Measurements from ENCODE around the gene CFAP57.

CFAP57 gene

DNA sequence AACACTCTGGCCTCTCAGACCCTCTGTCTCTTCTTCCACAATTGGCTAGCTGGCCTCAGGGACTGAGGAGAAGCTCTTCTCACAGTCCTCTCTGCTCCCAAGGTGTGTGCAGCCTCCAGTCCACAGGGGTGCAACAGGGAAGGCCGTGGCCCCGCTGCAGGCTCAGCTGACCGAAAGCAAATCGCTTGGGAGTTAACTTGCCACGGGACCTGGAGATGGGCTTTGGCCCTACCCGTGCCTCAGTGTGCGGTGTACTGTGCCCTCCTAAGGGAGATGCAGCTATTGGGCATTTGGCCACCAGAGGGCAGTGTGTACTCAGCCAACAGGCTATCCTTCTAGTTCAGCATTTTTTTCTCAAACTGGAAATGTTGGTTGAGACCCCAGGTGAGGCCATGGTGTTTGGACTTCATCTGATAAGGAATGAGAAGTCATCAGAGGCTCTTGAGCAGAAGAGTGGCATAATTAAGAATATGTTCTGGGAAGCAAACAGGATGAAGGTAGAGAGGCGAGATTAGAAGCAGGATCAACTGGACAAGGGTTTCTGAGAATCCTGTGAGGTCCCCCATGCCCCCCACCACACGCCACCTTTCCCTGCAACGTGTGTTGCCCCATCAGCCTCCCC is 55.1 kb downstream of the CFAP57 start:
- no peak for DNase-seq (ENCODE audit: low read depth)

DNA sequence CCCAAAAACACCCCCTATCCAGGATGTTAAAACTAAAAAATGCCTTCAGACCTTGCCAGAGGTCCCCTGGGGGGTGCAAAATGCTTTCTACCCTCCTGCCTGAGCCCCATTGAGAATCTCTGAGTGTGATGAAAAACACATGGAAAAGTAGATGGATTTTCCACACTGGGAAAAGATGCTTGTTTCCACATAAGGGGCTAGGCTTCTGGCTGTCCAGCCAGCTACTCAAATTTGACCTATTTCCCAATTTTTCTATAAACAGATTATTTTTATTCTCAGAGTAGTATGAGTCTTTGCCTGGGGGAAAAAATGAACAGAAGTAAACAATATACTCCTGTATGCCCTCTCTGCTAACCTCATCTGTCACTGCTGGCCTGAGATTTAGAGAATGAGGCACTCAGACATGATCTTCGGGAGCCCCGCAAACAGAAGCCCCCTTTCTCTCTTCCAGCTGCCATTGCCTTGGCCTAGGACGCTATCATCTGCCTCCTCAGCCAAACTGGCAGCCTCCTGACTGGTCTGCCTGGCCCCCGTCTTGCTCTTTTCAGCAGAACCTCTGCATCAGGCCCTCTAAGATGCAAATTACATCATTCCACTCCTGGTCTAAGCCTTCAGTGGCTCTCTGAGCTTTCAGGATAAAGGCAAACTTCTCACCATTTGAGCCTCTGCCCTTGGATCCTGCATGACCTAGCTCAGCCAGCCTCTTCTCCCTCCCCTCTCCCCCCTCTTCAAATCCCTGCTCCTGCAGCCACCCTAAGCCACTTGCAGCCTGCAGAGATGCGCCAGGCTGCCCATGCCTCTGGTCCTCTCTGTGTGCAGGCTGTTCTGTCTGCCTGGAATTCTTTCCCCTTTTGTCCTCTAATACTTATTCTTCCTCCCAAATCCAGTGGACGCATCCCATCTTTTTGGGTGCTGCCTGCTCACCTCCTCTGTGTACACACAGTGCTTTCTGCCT is 58.0 kb downstream of the CFAP57 start:
- DNase-seq (ENCODE audit: low read depth) = no peak

DNA sequence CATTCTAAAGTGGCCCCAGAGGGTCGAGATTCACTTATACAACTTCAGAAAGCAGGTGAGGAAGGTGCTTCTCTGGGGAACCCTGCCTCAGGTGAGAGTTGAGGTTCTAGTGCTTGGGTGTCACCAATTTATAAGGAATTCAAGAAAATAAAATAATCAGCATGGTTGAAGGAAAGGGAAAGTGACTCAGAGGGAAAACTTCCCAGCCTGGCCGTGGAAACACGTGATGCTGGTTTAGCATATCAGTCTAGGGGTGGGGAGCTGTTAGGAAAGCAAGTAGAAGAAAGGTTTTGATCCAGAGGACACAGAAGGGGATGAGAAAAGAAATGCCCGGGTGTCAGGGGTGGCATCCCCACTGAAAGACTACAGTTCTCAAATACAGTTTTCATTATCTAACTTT is 59.9 kb downstream of the CFAP57 start:
- no peak for DNase-seq (ENCODE audit: low read depth)

DNA sequence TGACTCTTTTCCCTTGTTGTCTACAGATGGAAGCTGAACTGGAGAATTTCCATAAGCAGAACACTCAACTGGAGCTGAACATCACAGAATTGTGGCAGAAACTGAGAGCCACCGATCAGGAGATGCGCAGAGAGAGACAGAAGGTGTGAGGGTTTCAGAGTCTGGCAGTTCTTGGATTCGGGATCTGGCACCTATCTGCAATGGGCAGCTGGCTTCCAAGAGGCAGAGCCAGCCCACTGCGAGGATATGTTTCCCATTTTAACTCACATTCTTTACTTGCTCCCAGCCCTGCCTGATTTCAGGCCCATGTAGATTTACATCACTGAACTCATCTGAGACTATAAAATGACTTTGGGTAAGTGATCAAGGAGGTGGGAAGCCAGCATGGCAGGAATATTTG is 60.4 kb downstream of the CFAP57 start:
- DNase-seq (ENCODE audit: low read depth) = no peak

DNA sequence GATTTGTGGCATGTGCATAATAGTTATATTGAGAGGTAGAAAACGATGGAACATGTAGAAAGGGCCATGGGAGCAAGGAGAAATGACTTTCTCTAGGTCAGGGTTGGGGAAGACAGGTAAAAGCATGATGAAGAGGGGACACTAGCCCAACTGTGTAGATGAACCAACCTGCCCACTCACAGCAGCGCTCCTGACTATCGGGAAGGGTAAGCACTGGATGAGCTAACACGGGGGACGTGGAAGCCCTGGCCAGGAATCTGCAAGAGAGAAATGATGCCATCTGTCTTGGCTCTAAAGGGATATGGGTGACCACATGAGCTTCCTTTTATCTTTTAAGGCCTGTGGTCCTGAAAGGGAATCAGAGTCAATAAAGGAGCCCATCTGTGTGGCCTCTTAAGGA is 61.5 kb downstream of the CFAP57 start:
- DNase-seq (ENCODE audit: low read depth) = no peak

DNA sequence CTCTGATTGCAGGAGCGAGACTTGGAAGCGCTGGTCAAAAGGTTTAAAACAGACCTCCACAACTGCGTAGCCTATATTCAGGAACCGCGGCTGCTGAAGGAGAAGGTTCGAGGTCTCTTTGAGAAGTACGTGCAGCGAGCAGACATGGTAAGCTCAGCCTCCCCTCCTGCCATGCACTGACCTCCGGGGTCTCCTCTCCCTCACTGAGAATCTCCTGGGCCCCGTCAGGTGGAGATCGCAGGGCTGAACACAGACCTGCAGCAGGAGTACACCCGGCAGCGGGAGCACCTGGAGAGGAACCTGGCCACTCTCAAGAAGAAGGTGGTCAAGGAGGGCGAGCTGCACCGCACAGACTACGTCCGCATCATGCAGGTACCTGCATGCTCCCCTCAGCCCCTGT is 62.1 kb downstream of the CFAP57 start:
- no peak for DNase-seq (ENCODE audit: low read depth)

DNA sequence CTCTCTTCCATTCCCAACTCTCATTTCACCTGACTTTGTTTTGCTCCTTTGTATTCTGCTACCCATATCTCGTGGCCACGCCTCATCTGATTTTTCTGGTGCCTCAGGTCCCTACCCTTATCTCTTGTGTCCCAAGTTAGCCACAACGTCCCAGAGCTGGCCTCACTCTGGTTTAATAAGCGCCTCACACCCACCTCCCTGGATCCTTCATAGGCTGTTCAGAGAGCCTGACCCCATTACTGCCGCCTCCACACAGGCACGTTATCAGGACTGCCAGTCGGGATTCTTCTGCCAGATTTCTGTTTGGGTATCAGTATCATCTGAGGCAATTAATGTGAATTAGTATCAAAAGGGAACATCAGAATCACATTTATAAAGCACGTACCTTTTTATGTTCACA is 62.9 kb downstream of the CFAP57 start:
- DNase-seq (ENCODE audit: low read depth) = no peak

DNA sequence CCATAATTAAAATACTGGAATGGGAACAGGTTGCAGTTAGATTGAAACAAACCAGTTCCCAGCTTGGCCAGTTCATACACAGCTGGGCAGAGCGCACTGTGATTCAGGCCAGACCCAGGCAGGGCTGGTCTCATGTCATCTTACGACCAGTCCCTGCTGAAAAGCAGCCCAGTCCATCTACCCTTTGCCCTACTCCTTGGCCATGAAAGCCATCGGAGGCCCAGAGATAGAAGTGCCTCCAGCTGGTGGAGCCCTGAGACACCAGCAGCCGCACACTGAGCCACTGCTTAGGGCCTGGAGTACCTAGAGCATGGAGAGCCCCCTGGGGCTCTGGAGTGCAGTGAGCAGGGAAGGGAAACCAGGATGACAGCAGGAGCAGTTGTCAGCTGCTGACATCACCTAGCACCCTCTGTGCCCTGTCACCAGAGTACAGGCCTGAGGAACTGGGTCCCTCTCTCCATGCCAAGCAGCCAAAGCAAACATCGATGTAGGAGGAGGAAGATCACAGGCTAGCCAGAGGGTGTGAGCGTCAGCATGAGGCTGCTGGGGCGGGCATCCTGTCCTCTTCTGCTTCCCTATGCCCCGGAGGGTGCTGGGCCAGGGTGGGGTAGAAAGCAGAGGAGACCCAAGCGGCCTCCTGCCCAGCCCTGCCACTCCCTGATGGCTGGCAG is 63.5 kb downstream of the CFAP57 start:
- no peak for DNase-seq (ENCODE audit: low read depth)

DNA sequence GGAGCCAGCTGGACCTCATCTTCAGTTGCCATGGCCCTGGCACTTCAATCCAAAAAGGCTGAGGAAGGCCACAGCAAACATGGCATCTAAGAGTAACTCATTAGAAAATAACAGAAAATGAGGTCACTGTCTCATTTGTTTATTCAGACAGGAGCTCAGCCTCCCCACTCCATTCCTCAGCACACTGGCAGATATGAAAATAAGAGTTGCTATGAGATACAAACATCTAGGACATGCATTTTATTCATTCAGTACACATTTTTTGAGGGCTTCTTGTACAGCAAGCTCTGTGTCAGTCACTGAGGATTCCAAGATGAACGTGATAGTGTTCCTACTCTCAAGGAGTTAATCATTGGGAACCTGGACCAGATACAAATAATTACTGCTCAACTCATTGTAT is 65.0 kb downstream of the CFAP57 start:
- DNase-seq (ENCODE audit: low read depth) = no peak

DNA sequence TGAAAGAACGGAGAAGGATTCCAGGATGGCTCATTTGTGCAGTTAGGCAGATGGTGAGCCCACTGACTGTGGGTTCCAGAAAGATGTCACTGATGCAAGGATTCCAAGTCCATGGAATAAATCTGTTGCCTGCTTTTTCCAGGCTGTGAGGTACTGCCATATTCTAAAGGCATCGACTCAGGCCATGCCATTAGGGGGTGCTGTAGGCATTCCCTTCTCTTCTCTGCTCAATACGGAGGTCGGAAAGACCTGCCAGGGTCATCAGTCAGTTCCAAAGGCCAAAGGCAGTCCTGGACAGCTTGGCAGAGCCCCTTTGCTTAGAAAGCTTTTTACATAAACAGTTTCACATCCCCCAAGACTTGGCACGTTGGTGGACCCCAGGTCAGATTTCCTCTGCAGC is 66.0 kb downstream of the CFAP57 start:
- no peak for DNase-seq (ENCODE audit: low read depth)

DNA sequence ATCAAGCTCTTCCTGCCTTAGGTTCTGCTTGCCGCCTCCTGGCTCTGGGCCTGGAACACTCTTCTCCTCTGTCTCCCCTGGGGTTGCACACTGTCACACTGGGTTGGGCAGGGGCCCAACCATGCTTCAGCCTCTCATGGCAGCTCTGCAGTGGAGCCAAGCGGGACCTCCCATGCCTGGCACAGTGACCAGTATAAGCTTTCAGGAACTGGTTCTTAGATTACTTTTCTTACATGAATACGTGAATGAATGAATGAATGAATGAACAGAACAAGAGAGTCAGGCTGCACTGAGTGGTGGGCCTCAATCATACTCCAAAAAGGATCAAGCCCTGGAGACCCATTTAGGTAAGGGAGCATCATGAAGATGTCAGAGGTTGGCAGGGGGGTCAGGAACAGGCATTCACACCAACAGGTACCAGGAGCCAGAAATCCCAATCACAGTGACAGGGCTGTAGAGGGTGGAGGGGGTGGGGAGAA is 66.9 kb downstream of the CFAP57 start:
- no peak for DNase-seq (ENCODE audit: low read depth)

DNA sequence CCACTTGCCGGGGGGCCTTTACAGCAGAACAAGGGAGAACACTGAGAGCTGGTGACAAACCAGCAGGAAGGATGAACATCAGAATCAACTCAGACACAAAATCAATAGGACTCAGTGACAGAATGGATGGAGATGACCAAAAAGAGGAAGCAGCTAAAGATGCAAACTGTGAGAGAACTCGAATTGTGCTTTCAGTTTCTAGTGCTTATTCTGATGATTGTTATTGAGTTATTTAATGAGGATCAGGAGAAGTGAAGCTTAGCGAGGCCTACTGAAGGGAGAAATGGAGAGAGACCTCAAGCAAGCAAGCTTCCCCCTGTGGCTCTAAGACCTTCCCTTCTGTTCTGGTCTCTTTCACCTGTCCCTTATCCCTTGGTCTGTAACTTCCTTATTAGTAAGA is 67.4 kb downstream of the CFAP57 start:
- DNase-seq (ENCODE audit: low read depth) = no peak

DNA sequence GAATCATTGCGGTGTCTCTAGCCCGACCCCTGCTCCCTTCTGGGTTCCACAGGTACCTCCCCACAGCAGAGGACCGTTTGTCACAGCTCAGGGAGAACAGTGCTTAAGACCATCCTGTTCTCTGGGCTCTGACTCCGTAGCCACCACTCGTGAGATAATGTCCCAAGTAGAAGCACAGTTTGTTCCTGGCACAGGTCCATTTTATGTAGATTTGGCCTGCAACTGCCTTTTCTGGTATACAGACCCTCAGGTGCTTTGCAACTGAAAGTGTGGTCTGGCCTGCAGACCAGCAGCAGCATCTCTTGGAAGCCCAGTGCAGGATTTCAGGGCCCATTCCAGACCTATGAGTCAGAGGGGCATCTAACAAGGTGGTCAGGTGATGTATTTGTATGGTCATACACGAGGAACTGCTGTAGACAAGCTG is 69.3 kb downstream of the CFAP57 start:
- DNase-seq (ENCODE audit: low read depth) = no peak

DNA sequence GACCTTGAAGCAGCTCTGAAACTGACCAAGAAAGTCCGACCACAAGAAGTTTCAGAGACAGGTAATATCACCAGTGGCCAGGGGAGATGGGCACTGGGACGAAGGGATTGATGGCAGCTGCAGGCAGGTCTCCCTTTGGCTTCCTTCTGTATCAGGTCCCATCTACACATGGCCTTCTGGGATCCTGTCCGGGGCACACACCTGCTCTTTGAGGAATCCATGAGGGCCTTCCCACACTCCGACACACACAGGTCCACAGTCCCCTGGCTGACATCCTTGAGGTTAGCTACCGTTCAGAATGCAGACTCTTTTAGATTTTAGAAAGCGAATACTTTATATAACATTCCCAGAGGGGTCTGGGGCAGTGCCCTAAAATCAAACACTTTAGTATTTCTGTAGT is 71.2 kb downstream of the CFAP57 start:
- DNase-seq (ENCODE audit: low read depth) = no peak

DNA sequence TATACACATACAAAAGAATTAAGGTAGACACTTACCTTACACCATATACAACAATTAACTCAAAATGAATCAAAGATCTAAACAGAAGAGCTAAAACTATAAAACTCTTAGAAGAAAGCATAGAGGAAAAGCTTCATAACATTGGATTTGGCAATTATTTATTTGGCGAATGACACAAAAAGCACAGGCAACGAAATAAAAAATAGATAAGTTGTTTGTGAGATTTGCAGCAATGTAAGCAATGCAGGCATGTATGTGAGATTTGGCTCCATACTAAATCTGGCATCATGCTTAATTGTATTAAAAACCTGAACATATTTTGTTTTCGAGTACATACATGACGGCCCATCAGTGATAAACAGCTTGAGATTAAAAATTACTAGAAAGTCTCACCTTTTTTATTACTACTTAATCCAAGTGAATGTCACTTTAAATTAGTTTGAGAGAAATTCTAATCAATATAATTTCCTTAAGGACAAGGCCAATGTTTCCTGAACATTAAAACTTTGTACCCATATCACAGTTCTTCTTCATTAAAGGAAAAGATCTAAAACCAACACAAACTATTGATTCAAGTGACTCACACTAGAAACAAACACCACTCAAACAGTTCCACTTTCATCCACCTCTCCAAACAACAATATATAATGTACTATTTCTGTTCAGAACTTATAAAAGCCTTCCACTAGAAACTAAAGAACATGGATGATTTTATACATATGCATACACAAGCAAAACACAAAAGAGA is 74.5 kb downstream of the CFAP57 start:
- no peak for DNase-seq (ENCODE audit: low read depth)

DNA sequence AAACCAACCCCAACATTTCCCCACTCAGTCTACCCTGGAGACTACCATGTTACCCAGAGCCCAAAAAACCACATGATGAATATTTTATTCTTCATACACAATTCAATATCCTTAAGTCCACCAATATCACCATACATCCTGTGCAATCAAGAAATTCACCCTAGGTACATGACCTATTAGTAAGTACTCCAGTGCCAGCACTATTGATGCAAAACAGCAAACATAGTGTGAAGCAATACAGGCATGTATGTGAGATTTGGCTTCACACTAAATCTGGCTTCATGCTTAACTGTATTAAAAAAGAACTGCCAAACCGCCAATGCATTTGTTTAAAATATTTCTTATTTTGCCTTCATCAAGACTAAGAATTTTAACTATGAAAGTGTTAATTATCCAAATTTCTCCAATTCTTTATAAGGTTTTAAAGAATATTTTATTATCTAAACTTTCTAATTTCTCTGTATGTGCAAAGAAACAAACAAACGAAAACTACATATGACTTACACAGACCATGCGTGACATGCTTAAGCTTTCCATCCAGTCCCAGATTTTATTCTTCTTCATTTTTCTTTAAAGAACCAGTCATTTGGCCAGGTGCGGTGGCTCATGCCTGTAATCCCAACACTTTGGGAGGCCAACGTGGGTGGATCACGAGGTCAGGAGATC is 75.3 kb downstream of the CFAP57 start:
- no peak for DNase-seq (ENCODE audit: low read depth)

DNA sequence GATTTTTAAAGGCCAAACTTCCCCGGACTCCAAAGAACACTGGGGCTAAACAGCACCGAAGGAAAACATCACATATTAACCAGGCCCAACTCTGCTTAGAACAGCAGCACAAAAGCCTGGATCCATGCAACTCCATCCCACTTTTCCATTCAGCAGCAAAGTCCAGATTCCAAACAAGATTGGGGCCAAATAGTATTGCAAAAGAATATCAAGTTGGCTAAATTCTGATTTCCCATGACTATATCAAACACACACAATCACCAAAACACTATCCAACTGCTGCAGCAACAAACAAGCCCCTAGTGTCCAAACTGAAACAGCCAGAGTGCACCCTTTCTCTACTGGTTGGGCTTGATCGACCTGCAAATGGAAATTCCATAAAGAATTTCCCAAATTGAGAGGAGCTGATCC is 78.2 kb downstream of the CFAP57 start:
- DNase-seq (ENCODE audit: low read depth) = no peak

DNA sequence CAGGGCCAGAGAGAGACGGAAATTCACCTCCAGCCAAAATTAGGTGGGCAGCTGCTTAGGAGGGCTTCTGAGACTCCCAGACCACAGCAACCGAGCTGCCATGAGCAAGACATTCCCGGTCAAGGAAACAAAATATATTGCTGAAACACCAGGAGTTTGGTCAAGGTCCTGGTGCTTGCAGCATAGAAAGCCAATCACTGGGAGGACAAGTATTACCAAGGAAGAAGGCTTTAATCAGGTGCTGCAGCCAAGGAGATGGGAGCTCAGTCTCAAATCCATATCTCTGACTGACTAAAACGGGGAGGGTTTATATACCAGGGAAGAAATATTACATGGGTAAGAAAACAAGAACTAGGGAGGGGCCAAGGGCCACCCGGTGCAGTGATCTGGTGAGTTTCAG is 78.9 kb downstream of the CFAP57 start:
- DNase-seq (ENCODE audit: low read depth) = no peak

DNA sequence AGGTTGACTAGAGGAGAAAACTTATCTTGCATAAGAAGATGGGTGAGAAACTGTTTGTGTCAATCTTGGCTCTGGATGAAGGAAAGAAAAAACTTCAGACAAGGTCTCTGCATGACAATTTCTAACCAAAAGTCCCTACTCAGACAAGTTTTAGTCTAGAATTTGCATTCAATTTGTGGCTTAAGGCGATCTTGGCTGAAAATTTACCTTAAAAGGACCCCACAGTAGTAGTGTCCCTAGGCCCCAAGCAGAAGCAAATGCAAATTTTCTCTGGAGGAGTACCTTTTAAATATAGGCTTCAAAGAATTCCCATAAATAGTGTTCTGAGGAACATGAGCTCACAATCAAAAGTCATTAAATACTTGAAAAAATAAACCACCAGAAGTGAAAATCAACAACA is 80.1 kb downstream of the CFAP57 start:
- DNase-seq (ENCODE audit: low read depth) = no peak

DNA sequence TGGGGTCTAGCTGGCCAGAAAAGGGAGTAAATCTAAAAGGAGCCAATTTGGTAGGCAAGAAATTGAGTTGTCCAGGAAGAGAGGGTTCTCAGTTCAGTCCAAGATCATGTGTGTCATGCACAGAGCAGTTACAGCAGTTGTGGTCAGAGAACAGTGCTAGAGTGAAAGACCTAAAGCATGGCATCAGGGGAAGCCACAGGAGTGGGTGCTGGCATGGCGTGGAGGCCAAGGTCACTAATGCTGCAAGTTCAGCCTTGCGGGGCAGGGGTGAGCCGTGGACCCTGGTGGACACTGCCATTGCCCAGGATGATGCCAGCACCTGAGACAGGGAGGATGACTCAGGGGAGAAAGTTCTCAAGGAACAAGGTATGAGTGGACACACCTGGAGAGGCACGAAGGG is 81.0 kb downstream of the CFAP57 start:
- DNase-seq (ENCODE audit: low read depth) = no peak

DNA sequence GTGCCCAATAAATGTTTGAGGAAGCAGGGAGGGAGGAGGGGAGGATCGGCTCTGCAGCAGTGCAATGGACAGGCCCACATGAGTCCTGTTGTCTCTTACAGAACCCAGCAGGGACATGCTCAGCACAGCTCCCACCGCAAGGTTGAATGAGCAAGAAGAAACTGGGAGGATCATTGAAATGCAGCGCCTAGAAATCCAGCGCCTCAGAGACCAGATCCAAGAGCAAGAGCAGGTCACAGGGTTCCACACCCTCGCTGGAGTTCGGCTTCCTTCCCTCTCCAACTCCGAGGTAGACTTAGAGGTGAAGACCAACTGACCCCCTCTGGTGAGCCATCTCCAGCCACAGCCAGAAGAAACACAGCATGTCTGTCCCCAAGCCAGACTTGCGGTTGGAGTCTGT is 81.7 kb downstream of the CFAP57 start:
- DNase-seq (ENCODE audit: low read depth) = no peak

Data from GM04503 (cell line).